GM19099 (cell line): ENCODE results near the gene ADAMTSL1.

ENCODE experiments used
- POLR2A ChIP-seq: IDR thresholded peaks from 3 replicates; pipeline ENCODE4 v1.6.1; 2011; ENCODE audit warnings: low read depth; ENCODE audit not compliant: insufficient read length; ENCODE audit errors: extremely low read depth

The ADAMTSL1 gene

DNA sequence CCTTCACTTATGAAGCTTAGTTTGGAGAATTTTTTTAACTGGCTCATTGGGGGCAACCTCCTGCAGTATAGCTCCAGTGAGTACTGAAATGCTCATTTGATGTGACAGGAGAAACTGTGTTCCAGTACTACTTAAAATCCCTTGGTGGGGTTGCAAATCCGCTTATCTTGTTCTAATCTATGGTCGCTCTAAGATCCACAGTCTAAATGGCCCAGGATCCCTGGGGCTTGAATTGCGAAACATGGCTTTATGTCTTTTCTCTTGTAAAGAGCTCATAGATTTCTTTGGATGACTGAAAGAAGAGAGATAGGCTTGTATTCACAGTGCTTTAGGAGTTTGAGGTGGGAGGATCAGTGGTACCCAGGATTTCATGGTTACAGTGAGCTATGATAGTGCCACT, 52.7 kb downstream of the ADAMTSL1 start:
- TF ChIP-seq POLR2A = no peak

- TF ChIP-seq POLR2A = no peak
These were observed 57.4 kb downstream of the ADAMTSL1 start for GRCh38 chr9:18531136-18532065.

DNA sequence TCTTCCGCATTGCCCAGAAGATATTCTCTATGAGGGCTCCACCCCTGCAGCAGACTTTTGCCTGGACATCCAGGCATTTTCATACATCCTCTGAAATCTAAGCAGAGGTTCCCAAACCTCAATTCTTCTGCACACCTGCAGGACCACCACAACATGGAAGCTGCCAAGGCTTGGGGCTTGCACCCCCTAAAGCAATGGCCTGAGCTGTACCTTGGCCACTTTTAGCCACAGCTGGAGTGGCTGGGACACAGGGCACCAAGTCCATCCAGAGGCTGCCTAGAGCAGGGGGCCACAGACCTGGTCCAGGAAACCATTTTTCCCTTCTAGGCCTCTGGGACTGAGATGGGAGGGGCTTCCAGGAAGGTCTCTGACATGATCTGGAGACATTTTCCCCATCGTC, 60.7 kb downstream of the ADAMTSL1 start:
- no peak for TF ChIP-seq POLR2A

- no peak for TF ChIP-seq POLR2A
These were observed 62.6 kb downstream of the ADAMTSL1 start for GRCh38 chr9:18536554-18536953.

GRCh38 chr9:18539203-18539693, 65.3 kb downstream of the ADAMTSL1 start:
- no peak for TF ChIP-seq POLR2A

GRCh38 chr9:18542837-18543405, 69.0 kb downstream of the ADAMTSL1 start:
- no peak for TF ChIP-seq POLR2A

- TF ChIP-seq POLR2A = no peak
These were observed 69.6 kb downstream of the ADAMTSL1 start for GRCh38 chr9:18543406-18544192.

- TF ChIP-seq POLR2A = no peak
These were observed 70.5 kb downstream of the ADAMTSL1 start for GRCh38 chr9:18544456-18544855.

DNA sequence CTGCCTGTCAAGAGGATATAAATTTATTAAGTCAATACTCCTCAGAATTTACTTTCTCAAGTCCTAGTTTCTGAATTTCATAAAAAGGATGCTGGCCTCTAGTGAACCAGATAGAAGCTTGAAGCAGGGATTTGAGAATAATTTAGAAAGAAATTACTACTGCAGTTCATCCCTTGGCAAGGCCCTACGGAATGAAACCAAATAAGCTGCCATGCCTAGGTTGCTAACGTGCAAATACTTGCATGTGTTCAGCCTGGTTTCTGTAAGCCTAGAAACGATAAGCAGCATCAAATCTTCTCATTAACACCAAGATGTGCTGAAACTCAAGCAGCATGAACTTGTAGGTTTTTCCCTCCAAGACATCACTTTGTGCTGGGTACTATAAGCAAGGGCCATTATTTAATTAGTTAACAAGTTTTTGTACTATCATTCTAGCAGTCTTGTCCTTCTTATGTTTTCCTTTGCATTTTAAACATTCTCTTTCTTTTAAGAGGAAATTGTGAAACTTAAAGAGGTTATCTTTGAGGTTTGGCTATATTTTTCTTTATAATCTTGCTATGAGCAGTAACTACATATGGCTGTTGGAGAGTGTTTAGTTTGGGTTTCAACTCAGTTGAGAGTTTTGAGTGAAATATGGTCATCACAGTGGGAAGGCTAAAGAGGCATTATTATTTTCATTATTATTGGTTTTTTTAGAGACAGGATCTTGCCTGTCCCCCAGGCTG, 71.8 kb downstream of the ADAMTSL1 start:
- no peak for TF ChIP-seq POLR2A

DNA sequence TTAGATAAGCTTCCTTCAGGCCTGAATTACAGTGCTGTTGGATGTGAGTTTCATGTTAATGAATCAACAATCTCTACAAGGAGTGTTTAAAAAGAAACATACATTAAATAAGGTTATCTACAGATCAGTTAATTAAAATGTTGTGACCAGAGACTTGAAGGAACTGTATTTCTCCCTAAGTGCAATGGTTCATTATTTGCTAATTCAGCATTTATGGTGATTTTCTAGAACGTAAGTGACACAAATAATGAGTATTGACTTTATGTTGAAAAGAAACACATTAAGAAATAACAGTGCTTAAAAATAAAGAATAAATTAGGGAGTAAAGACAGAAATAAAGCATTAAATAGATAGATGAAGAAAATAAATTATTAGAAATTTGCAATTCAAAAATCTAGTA, 74.5 kb downstream of the ADAMTSL1 start:
- no peak for TF ChIP-seq POLR2A

DNA sequence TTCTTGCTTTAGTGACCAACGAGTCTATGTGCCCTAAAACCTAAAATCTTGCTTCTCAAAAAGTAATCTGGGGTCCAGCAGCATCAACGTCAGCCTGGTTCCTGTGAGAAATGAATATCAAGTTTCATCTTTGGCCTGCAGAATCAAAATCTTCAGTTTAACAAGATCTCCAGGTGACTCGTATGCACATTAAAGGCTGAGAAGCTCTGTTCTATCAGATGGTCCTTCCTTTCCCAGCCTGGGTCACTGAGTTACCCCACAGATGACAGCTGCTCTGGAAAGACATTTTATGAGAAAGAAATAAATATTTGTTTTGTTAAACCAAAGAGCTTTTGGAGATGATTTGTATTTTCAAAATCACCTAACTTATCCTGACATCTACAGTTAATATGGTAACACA, 75.8 kb downstream of the ADAMTSL1 start:
- no peak for TF ChIP-seq POLR2A

DNA sequence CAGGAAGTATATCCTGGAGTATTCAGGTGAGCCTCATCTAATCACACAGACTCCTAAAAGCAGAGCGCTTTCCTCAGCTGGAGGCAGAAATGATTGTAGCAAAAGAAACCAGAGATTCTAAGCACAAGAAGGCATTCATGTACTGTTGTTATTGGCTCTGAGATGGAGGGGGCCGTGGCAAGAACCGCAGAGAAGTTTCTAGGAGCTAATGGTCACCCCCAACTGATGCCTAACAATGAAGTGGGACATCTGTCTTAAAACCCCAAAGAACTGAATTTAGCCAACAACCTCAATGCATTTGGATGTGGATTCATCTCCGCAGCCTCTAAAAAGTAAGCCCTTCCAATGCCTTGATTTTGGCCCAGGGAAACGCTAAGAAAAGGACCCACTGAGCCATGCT, 76.3 kb downstream of the ADAMTSL1 start:
- no peak for TF ChIP-seq POLR2A

- TF ChIP-seq POLR2A = no peak
These were observed 80.3 kb downstream of the ADAMTSL1 start for GRCh38 chr9:18554244-18554643.

DNA sequence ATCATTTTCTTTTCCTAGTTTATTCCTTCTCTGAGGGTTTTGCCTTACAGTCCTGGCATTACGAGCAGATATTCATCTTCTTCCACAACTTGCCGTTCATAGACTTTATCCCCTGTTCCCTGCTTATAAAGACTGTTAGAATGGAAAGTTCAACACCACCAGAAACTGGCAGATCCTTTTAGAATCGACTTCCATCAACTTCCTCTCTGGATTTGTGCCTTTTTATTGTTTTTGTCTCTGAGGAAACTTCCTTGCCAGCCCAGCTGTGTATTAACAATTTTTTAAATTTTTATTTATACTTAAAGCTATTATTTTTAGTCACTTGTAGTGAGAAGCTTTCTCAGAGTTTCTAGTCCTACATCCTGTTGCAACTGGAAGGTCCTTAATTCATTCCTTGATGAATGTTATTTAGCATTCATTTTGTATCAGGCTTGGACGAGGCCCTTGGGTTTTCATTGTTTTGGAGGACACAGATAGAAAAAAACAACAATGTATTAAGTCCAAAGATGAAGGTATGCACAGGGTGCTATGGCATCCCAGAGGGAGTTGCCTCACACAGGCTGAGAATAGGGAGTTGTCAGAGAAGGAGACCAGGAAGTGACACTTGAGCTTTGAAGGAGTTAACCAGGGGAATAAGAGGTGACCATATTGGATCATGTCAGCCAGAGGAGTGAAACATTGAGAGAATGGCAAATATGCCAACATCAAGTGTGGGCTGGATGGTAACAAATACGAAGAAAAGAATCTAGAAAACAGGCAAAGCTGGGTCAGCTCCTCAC, 81.3 kb downstream of the ADAMTSL1 start:
- no peak for TF ChIP-seq POLR2A

GRCh38 chr9:18564018-18564880, 90.3 kb downstream of the ADAMTSL1 start:
- no peak for TF ChIP-seq POLR2A
